Fibroblast of pulmonary artery (primary cell): ENCODE data around the gene ZBTB20.

Source experiments
- DNase-seq: peaks from one replicate; pipeline ENCODE4 v3.0.0-alpha.2; 2010; ENCODE audit warnings: low read depth
- H3K4me3 ChIP-seq: replicated peaks from 2 replicates; pipeline ENCODE4 v1.5.1; 2011; ENCODE audit warnings: low read depth, mild to moderate bottlenecking, control low read depth, low read length, moderate library complexity
- CTCF ChIP-seq: IDR thresholded peaks from 2 replicates; pipeline ENCODE4 v1.5.1; 2011; ENCODE audit warnings: mild to moderate bottlenecking, control low read depth, low read length, inconsistent platforms; ENCODE audit errors: missing control alignments

ZBTB20 gene

GRCh38 chr3:114941626-114942309 lies 205.3 kb downstream of the ZBTB20 start:
- no peak overlapping the region for H3K4me3 ChIP-seq
- DNase-seq = no peak
- TF ChIP-seq CTCF = no peak

- TF ChIP-seq CTCF = no peak
- DNase-seq = no peak
- no peak overlapping the region for H3K4me3 ChIP-seq
These were observed 207.2 kb downstream of the ZBTB20 start for GRCh38 chr3:114939920-114940319.

GRCh38 chr3:114933407-114933806 lies 213.7 kb downstream of the ZBTB20 start:
- no peak for DNase-seq
- no peak for TF ChIP-seq CTCF
- H3K4me3 ChIP-seq = no peak overlapping the region

GRCh38 chr3:114929971-114930732 lies 216.9 kb downstream of the ZBTB20 start:
- DNase-seq = peak; percentile 3
- no peak overlapping the region for H3K4me3 ChIP-seq
- TF ChIP-seq CTCF = no peak

- no peak overlapping the region for H3K4me3 ChIP-seq
- DNase-seq = peak; percentile 31
These were observed 218.0 kb downstream of the ZBTB20 start for GRCh38 chr3:114928989-114929640.

GRCh38 chr3:114904633-114905032 lies 242.5 kb downstream of the ZBTB20 start:
- H3K4me3 ChIP-seq = no peak overlapping the region
- DNase-seq = no peak
- TF ChIP-seq CTCF = no peak

More at GRCh38 chr3:114928989-114929640, 218.0 kb downstream of the ZBTB20 start:
- TF ChIP-seq CTCF = no peak
